ENCODE measurements around the gene RTL5.
A peak's percentile ranks its signal among the peaks of the same experiment; 100 is the strongest.

The RTL5 gene

DNA sequence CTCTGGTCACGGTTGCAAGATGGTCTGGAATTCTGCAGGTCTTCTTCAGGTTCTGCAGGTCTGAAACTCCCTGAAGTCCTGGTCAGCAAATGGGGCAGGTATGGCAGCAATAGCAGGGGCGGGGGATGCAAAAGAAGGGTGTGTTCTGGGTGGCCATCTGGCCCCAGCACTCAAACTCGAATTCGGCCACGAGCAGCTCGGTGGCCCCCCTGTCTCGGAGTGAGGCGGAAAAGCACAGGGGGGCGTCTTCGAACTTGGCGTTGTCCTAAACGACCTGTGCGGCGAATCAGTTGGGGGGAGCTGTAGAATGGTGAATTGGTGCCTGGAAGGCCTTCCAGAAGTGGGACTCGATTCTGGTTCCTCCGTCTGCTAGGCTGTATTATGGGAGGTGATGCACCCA, 2.1 kb downstream of the RTL5 start:
- no peak for DNase-seq (ENCODE audit: low read depth)

DNA sequence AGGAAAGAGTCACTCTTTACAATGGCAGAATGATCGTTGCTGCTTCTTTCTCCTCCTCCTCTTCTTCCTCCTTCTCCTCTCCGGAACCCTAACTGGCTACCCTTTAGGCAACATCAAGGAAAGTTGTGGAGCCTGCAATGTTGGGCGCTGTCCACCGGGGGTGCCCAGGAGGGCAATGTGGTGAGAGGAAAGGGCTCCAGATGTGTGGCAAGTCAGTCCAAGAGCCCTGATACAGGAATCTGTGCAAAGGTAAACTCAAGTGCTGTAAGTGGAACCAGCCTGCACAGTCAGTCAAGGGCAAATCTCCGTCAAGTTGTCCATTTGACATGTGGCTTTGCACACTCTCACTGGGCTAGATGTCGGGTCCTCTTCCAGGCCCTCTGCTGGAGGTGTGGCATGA, 2.8 kb downstream of the RTL5 start:
- no peak for DNase-seq (ENCODE audit: low read depth)

GRCh38 chrX:72128183-72128834, 3.4 kb downstream of the RTL5 start:
- DNase-seq (ENCODE audit: low read depth) = no peak

- DNase-seq (ENCODE audit: low read depth) = no peak
Measured at GRCh38 chrX:72127332-72127731, 4.4 kb downstream of the RTL5 start.

DNA sequence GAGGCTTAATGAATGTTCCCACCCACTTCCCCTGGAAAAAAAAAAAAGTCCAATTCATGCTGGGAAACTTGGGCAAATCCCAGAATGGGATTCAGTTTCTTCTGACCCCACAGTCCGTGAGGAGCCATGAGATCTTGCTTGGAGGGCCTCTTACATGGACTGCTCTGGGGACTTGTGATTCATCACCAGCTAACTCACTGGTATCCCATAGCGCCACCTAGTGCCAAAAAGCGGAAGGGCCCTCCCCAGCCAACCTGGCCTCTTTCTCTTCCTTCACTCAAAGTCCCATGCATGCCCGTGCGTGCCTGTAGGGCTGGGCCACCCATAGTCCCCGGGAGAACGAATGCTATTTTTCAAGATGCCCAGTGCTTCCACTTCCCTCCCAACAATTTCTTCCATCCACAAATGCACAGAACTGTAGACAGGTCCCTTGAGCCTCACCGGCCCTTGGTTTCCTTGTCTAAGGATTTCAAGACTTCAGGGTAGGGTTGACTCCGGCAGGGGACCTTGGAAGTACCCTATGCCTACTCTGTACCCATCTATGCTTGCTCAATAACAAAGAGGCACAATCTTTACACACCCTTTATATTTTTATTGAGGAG, 5.1 kb downstream of the RTL5 start:
- DNase-seq (ENCODE audit: low read depth) = peak; percentile 62

DNA sequence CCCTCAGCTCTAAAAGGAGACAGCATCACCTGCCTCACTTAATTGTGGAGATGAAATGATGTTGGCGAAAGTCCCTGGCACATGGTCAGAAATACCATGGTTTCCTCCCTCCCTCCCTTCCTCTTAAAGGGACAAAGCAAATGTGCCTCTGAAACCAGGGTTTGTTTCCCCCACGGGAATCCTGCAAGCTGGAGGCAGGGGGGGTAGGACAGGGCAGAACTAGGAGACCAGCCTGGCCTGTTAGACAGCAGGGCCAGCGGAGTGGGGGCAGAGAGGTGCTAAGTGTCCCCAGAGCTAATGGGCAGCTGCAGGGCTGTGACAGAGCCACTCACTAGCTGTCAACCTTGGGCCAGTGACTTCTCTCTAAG, 5.7 kb downstream of the RTL5 start:
- DNase-seq (ENCODE audit: low read depth) = no peak

GRCh38 chrX:72125331-72126047, 6.2 kb downstream of the RTL5 start:
- no peak for DNase-seq (ENCODE audit: low read depth)

- no peak for DNase-seq (ENCODE audit: low read depth)
Measured at GRCh38 chrX:72124540-72125201, 7.0 kb downstream of the RTL5 start.

GRCh38 chrX:72123471-72124185, 8.1 kb downstream of the RTL5 start:
- no peak for DNase-seq (ENCODE audit: low read depth)

- DNase-seq (ENCODE audit: low read depth) = no peak
Measured at GRCh38 chrX:72122621-72123337, 8.9 kb downstream of the RTL5 start.

GRCh38 chrX:72121383-72121782, 10.3 kb downstream of the RTL5 start:
- no peak for DNase-seq (ENCODE audit: low read depth)

- DNase-seq (ENCODE audit: low read depth) = no peak
Measured at GRCh38 chrX:72120837-72121236, 10.9 kb downstream of the RTL5 start.

GRCh38 chrX:72117636-72118210, 14.0 kb downstream of the RTL5 start:
- no peak for DNase-seq (ENCODE audit: low read depth)

DNA sequence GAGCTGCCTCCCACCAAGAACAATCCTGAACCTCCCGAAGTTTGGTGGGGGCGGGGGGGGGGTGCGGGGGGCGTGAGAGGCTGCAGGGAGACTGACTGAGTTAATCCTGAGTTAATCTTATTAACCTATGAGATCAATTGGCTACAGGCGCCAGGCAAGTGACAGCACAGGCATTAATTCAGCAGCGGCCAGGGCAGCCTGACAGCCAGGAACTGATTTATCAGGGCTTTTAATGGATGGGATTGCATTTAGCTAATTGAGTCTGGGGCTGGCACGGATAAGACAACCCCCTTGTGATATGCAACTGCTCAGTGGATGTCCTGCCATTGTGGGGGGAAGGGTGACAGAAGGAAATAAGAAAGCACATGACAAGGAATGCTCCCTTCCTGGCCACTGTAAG, 16.3 kb downstream of the RTL5 start:
- DNase-seq (ENCODE audit: low read depth) = no peak

- no peak for DNase-seq (ENCODE audit: low read depth)
Measured at GRCh38 chrX:72114807-72115206, 16.9 kb downstream of the RTL5 start.

DNA sequence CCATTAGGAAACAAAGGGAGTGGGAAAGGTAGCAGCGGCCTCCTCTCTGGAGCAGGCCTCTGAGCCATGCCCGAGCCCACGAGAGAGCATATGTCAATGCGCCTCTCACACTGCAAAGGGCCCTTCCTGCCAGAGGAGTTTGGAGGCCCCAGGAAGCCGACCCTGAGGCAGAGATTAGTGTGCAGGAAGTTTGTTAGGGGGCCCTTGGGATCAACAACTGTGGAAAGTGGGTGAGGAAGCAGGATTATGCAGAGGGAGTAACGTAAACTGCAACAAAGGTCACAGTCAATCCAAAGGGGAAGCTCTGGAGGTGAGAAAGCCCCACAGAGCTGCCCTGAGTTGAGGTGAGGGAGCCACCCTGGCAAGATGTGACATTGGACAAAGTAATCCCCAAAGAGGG, 17.4 kb downstream of the RTL5 start:
- DNase-seq (ENCODE audit: low read depth) = no peak

GRCh38 chrX:72113461-72113860, 18.3 kb downstream of the RTL5 start:
- DNase-seq (ENCODE audit: low read depth) = no peak

GRCh38 chrX:72110876-72111708, 20.6 kb downstream of the RTL5 start:
- no peak for DNase-seq (ENCODE audit: low read depth)

DNA sequence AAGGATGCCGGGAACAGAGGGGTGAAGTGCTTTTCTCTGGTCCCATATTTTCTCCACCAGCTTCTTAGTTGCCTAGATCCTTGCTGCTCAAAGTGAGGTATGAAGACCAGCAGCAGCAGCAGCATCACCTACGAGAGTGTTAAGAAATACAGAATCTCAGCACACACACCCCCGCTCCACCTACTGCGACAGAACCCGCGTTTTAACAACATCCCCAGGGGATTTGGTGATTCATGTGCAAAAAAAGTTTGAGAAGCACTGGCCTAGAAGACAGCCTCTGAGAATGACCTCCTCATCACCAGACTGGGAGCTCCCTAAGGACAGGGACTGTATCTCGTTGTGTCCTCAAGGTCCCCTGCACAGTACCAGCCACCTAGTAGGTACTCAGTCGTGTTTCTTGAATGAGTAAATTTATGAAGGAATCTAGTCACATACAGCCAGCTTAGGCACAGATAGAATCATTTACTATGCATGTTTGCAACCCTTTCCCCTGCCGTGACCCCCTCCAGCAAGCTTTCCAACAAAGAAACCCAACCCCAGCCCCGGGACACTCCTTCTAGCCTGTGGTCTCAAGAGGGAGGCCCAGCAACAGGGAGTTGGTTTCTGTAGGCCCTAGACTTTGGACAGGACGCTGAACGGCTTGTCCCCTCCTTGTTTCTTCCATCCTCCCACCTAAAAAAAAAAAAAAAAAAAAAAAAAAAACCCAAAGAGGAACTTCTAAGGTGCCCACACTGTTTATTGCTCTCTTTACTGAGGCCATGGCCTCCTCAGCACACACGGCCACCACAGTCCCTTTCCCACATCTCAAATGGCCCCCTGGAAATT, 21.5 kb downstream of the RTL5 start:
- DNase-seq (ENCODE audit: low read depth) = no peak

- DNase-seq (ENCODE audit: low read depth) = no peak
Measured at GRCh38 chrX:72108666-72109065, 23.0 kb downstream of the RTL5 start.
